Measurements from ENCODE around the gene OPA3. TPM values are rescaled to one million over a fixed set of nuclear protein-coding genes. Genes with fewer than 3 reads are reported as not detected.

OPA3 gene
- total and polyA plus RNA-seq, 10 of the 15 experiments (the other 5 are each of a cell fraction or from before 2014, with no cell fraction given): 2.2 to 24.3 (median 13.3) TPM

DNA sequence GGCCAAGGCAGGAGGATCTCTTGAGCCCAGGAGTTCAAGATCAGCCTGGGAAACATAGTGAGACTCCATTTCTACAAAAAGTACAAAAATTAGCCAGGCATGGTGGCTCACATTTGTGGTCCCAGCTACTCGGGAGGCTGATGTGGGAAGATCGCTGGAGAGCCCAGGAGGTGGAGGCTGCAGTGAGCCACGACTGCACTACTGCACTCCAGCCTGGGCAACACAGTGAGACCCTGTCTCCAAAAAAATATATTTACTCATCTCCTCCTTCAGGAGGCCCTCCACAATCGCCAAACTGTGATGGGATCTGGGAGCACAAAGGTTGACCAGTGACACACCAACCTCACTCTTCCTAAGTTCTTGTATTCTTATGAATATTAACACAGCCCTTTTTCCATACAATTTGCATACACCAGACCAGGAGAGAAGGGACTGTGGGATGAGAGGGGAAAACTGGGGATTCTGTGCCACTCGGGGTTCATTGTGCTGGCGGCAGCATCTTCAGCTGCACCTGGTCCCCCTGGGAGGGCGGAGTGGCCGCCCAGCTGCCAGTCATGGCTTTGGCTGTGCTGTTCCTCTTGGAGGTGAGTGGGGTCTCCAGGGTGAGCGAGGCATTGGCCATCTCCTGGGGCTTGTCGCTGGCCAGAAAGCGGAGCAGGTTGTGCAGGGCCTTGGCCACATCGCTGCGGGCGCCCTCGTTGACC, 5.8 kb upstream of the OPA3 start (continued):
- no peak for TF ChIP-seq REST (IDR thresholded peaks at IDR 0.05; ENCODE audit: low read depth, low read length)
- no peak for TF ChIP-seq PAX8 (IDR thresholded peaks at IDR 0.05)
- TF ChIP-seq TBL1XR1 (IDR thresholded peaks at IDR 0.05; ENCODE audit: low read depth, low read length): no peak
- TF ChIP-seq JUNB (IDR thresholded peaks at IDR 0.05): no peak
- no peak for TF ChIP-seq YY1 (IDR thresholded peaks at IDR 0.05; ENCODE audit: low read depth, low read length)
- no peak for TF ChIP-seq CEBPB (IDR thresholded peaks at IDR 0.05; ENCODE audit: borderline replicate concordance in 1 of 2, low read depth in 2 of 2, low read length in 2 of 2)
- no peak for TF ChIP-seq POLR2A (IDR thresholded peaks at IDR 0.05; ENCODE audit: low read depth, low read length)

DNA sequence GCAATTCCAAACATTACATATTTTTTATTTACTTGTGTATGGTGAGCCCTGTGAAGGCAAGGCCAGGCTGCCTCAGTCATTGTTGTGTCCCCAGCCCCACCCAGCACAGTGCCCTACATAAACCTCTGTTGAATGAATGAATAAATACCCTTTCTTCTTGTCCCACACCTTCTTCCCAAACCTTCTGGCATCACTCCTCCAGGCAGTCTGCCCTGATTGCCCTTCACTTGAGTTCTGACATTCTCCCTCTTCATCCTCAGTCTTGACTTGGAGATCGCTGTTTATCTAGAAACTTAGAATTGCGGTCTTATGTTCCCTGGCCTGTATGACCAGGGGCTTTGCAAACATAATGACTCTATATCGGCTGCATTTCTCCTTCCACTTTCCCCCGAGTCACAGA, 5.2 kb upstream of the OPA3 start:
- no peak overlapping the region for H3K4me2 ChIP-seq (ENCODE audit: control insufficient read depth, insufficient read depth)
- intact Hi-C loops (cut with micrococcal nuclease; ENCODE audit: unreplicated experiment): no loop called here
- in situ Hi-C loops (cut with MboI): no loop called here
- no peak for ATAC-seq
- ChIA-PET CTCF (no interaction called here), POLR2A (no interaction called here), RAD21 (ENCODE audit: unreplicated experiment) (no interaction called here), SMC1A (ENCODE audit: uncharacterized antibody, unreplicated experiment) (no interaction called here)
- H3K4me1 ChIP-seq (ENCODE audit: control insufficient read depth, insufficient read depth, low read length): peaks cover 6% of the 10 kb centered on the region; the same call in 1 of the 2 replicates
- no peaks in the 10 kb centered on the region; the same call in 2 of the 3 replicates for H3K9me3 ChIP-seq (replicated peaks; ENCODE audit: control insufficient read depth, insufficient read depth, low read length)
- H3K27ac ChIP-seq (ENCODE audit: control insufficient read depth, insufficient read depth): no peak overlapping the region
- no peaks in the 10 kb centered on the region for H3K27me3 ChIP-seq (replicated peaks in 1 of 2; ENCODE audit: control insufficient read depth in 2 of 2, insufficient read depth in 2 of 2, low read length in 1 of 2)
- H3K9ac ChIP-seq (ENCODE audit: control insufficient read depth, insufficient read depth, low read length): no peak overlapping the region
- no peak overlapping the region for H3K4me3 ChIP-seq
- WGBS (ENCODE audit: insufficient coverage, insufficient replicate concordance, low lambda C conversion rate, missing lambda C conversion rate): 51% methylated on average over 4 of the region's 4 CpGs
- no peaks in the 10 kb centered on the region for H3K36me3 ChIP-seq (ENCODE audit: control insufficient read depth in 2 of 2, insufficient read depth in 2 of 2, low read length in 1 of 2)
- no peak for DNase-seq (ENCODE audit: low read depth, low spot score)
- no peak for FAIRE-seq
- no peak overlapping the region for H2AFZ ChIP-seq (ENCODE audit: control insufficient read depth, low read depth, low read length)
- no TSS peak for BruUV-seq (replicated peaks)
- no peaks in the 10 kb centered on the region for H3K79me2 ChIP-seq (ENCODE audit: control insufficient read depth, insufficient read depth, low read length)
- H4K20me1 ChIP-seq (ENCODE audit: control insufficient read depth, insufficient read depth): no peaks in the 10 kb centered on the region
- TF ChIP-seq SP1 (IDR thresholded peaks at IDR 0.05; ENCODE audit: low read depth, low read length): no peak
- no peak for TF ChIP-seq DPF2 (IDR thresholded peaks at IDR 0.05)
- no peak for TF ChIP-seq RCOR1 (conservative IDR thresholded peaks at IDR 0.05; ENCODE audit: low read depth, low read length)
- TF ChIP-seq KDM1A (IDR thresholded peaks at IDR 0.05; ENCODE audit: borderline replicate concordance): no peak
- TF ChIP-seq RUNX3 (IDR thresholded peaks at IDR 0.05; ENCODE audit: low read length): no peak
- TF ChIP-seq EZH2 (IDR thresholded peaks at IDR 0.05; ENCODE audit: borderline replicate concordance, control insufficient read depth, low read depth, low read length): no peak
- no peak for TF ChIP-seq EED (IDR thresholded peaks at IDR 0.05; ENCODE audit: low read depth)
- TF ChIP-seq GATAD2B (conservative IDR thresholded peaks at IDR 0.05; ENCODE audit: low read depth): no peak
- no peak for TF ChIP-seq BRCA1 (IDR thresholded peaks at IDR 0.05; ENCODE audit: low read depth, low read length)
- no peak for TF ChIP-seq MTA2 (IDR thresholded peaks at IDR 0.05; ENCODE audit: low read depth)
- no peak for TF ChIP-seq MYC (IDR thresholded peaks at IDR 0.05; ENCODE audit: insufficient read depth, insufficient read length, insufficient replicate concordance, low read length, severe bottlenecking)
- no peak for TF ChIP-seq E2F4 (IDR thresholded peaks at IDR 0.05; ENCODE audit: low read depth, low read length)
- no peak for TF ChIP-seq KAT2A (conservative IDR thresholded peaks at IDR 0.05; ENCODE audit: control insufficient read depth, low read depth, low read length)
- TF ChIP-seq RAD51 (IDR thresholded peaks at IDR 0.05): no peak
- TF ChIP-seq MXI1 (IDR thresholded peaks at IDR 0.05; ENCODE audit: low read depth, low read length): no peak

Data from GM12878 (cell line).